SU-DHL-6 (cell line): Measurements from ENCODE around the gene CLIC4.

ENCODE experiments used
- H2AFZ ChIP-seq: fragments of 200-600 bp; sonication (generic); 2 replicates; pipeline ENCODE4 v1.6.1; 2014; ENCODE audit warnings: low read depth, mild to moderate bottlenecking, moderate library complexity, mixed read lengths, antibody characterized with exemption, low read length; ENCODE audit not compliant: severe bottlenecking
- H3F3A ChIP-seq: fragments of 200-600 bp; shearing (Covaris generic); 2 replicates; pipeline ENCODE4 v1.6.0; 2016; ENCODE audit warnings: antibody characterized with exemption, mild to moderate bottlenecking; ENCODE audit not compliant: insufficient read depth
- H3K27ac ChIP-seq: fragments of 200-600 bp; sonication (generic); 2 replicates; pipeline ENCODE4 v1.5.1; 2016; ENCODE audit warnings: low read depth, mild to moderate bottlenecking, low read length, moderate library complexity, mixed read lengths
- H3K27me3 ChIP-seq: fragments of 200-600 bp; sonication (generic), shearing (Covaris generic); 2 replicates; pipeline ENCODE4 v1.6.0; 2014; ENCODE audit warnings: mild to moderate bottlenecking, low read length
- H3K36me3 ChIP-seq: fragments of 200-600 bp; sonication (generic); 2 replicates; pipeline ENCODE4 v1.6.1; 2014; ENCODE audit warnings: mild to moderate bottlenecking, low read length, mixed read lengths
- H3K4me2 ChIP-seq: fragments of 300-600, 200-600 bp; shearing (Covaris generic), sonication (generic); 2 replicates; pipeline ENCODE4 v1.6.0; 2014; ENCODE audit warnings: low read length, low read depth, mild to moderate bottlenecking; ENCODE audit not compliant: poor library complexity, severe bottlenecking
- H3K4me3 ChIP-seq: fragments of 200-600 bp; sonication (generic); 2 replicates; pipeline ENCODE4 v1.5.1; 2014; ENCODE audit warnings: antibody characterized with exemption, low read length, mild to moderate bottlenecking, mixed read lengths; ENCODE audit not compliant: insufficient read depth, poor library complexity, severe bottlenecking
- H3K79me2 ChIP-seq: fragments of 200-600 bp; sonication (generic); 2 replicates; pipeline ENCODE4 v1.6.1; 2014; ENCODE audit warnings: mild to moderate bottlenecking, low read length, moderate library complexity; ENCODE audit not compliant: insufficient read depth
- H3K9ac ChIP-seq: fragments of 200-600 bp; sonication (generic); 2 replicates; pipeline ENCODE4 v1.7.0; 2014; ENCODE audit warnings: mild to moderate bottlenecking, low read length
- H3K9me2 ChIP-seq: fragments of 200-600 bp; sonication (generic); replicated peaks from 2 replicates; pipeline ENCODE4 v1.6.1; 2014; ENCODE audit warnings: low read length; ENCODE audit not compliant: insufficient read depth
- H3K9me3 ChIP-seq: fragments of 200-600 bp; sonication (generic); 2 replicates; pipeline ENCODE4 v1.6.1; 2014; ENCODE audit warnings: low read length, mixed read lengths; ENCODE audit not compliant: insufficient read depth
- H4K20me1 ChIP-seq: fragments of 200-600 bp; sonication (generic); 2 replicates; pipeline ENCODE4 v1.6.1; 2014; ENCODE audit warnings: low read depth, mild to moderate bottlenecking, antibody characterized with exemption, low read length, moderate library complexity, mixed read lengths
- CTCF ChIP-seq: fragments of 200-600 bp; sonication (generic); IDR thresholded peaks from one replicate; pipeline ENCODE4 v1.5.1; 2017; ENCODE audit warnings: antibody characterized with exemption, mild to moderate bottlenecking, low read length, moderate library complexity; ENCODE audit not compliant: insufficient read depth, poor library complexity, severe bottlenecking
- EZH2phosphoT487 ChIP-seq: fragments of 200-600 bp; sonication (generic), shearing (Covaris generic); conservative IDR thresholded peaks from 2 replicates; pipeline ENCODE4 v1.6.1; 2018; ENCODE audit warnings: mild to moderate bottlenecking, antibody characterized with exemption, low read length, moderate library complexity, mixed read lengths

Gene CLIC4

GRCh38 chr1:24866211-24867083 is 121.2 kb downstream of the CLIC4 start:
- Histone ChIP-seq H3K4me2 (no peak overlapping the region), H3K27me3 (no peaks in the 10 kb centered on the region), H3K9ac (no peak overlapping the region), H3K27ac (no peak overlapping the region), H3K4me3 (no peak overlapping the region), H4K20me1 (no peaks in the 10 kb centered on the region), H3K79me2 (no peaks in the 10 kb centered on the region), H3K9me2 (no peaks in the 10 kb centered on the region), H3K9me3 (no peaks in the 10 kb centered on the region), H3K36me3 (no peaks in the 10 kb centered on the region), H3F3A (no peaks in the 10 kb centered on the region), H2AFZ (no peak overlapping the region)
- TF ChIP-seq CTCF = no peak
- TF ChIP-seq EZH2phosphoT487 = no peak

GRCh38 chr1:24867084-24867870 is 122.0 kb downstream of the CLIC4 start:
- no peaks in the 10 kb centered on the region for H3K27me3 ChIP-seq
- TF ChIP-seq EZH2phosphoT487 = no peak
- TF ChIP-seq CTCF = no peak
- no peaks in the 10 kb centered on the region for H3F3A ChIP-seq
- H3K9me2 ChIP-seq = no peaks in the 10 kb centered on the region
- H4K20me1 ChIP-seq = no peaks in the 10 kb centered on the region
- H3K27ac ChIP-seq = no peak overlapping the region
- no peak overlapping the region for H3K4me3 ChIP-seq
- no peak overlapping the region for H2AFZ ChIP-seq
- H3K4me2 ChIP-seq = no peak overlapping the region
- no peak overlapping the region for H3K9ac ChIP-seq
- H3K9me3 ChIP-seq = no peaks in the 10 kb centered on the region
- no peaks in the 10 kb centered on the region for H3K79me2 ChIP-seq
- H3K36me3 ChIP-seq = no peaks in the 10 kb centered on the region

DNA sequence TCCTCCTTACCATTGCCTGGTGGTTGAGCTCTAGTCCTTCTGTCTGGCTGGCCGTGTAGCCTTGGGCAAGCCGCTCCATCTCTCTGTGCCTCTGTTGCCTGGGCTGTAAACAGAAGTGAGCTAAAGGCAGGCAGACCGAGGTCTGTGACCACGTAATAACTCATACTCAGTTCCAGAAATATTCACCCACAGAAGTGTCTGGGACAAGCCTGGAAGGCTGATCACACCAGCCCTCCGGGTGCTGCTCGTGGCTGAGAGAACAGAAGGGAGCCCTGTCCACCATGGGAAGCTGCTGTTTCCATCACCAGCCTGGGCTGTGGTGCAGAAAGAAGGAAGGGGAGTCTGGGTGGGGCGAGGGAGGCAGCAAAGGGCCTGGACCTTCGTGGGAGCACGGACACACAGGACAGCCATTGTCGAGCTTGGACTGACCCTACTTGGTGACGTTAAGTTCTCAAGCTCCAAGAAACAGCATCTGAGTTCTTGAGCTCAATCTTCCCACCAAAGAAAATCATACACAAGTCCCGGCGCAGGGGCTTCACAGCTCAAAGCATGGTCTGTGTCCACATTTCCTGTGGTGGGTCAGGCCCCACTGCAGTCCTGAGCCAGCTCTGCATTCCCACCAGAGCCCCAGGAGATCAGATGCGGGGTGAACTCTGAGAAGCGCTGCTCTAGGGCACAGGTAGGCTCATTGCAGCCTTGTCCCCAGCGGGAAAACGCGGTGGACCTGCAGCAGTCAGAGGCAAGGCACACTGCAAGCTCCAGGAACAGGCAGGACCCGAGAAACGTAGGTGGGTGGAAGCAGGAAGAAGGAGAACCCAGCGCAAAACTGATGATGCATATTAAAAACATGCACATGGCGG is 123.0 kb downstream of the CLIC4 start:
- Histone ChIP-seq H3K27me3 (no peaks in the 10 kb centered on the region), H4K20me1 (no peaks in the 10 kb centered on the region), H3K36me3 (no peaks in the 10 kb centered on the region), H3K79me2 (no peaks in the 10 kb centered on the region), H3K9ac (no peak overlapping the region), H3K27ac (no peak overlapping the region), H3K4me2 (no peak overlapping the region), H2AFZ (no peak overlapping the region), H3F3A (no peaks in the 10 kb centered on the region), H3K9me3 (no peaks in the 10 kb centered on the region), H3K9me2 (no peaks in the 10 kb centered on the region), H3K4me3 (no peak overlapping the region)
- TF ChIP-seq CTCF = no peak
- no peak for TF ChIP-seq EZH2phosphoT487
